ENCODE results near the gene TLN1. TPM values are rescaled to one million over a fixed set of nuclear protein-coding genes. Genes with fewer than 3 reads are reported as not detected.

The TLN1 gene
- total RNA-seq, 2 donors from 2014 or later, result 117 to 123 TPM

DNA sequence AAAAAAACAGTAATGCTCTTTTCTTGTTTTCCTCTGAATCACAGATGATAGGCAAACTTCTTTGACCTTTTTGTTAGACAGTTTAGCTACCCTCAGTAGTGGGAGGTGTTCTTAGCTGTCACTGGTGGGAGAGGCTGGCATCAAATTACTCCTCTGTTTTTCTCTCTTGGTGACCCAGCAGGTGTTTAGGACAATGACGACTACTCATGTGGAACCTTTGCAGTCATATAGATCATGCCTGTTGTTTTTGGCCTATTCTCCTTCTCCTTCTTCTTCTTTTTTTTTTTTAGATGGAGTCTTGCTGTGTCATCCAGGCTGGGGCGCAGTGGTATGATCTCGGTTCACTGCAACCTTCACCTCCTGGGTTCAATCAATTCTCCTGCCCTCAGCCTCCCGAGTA is 44.0 kb upstream of the TLN1 start:
- TF ChIP-seq CTCF (conservative IDR thresholded peaks at IDR 0.05), result no peak
- no peak overlapping the region for H3K27ac Mint-ChIP-seq
- H3K9me3 Mint-ChIP-seq, result no peaks in the 10 kb centered on the region
- Histone ChIP-seq H3K9ac (ENCODE audit: extremely low read depth, low read length, poor library complexity, severe bottlenecking) (no peak overlapping the region), H3K27me3 (ENCODE audit: control insufficient read depth, insufficient read depth, low read length, poor library complexity, severe bottlenecking) (no peaks in the 10 kb centered on the region), H3K4me1 (ENCODE audit: control insufficient read depth, insufficient read depth, low read length) (no peaks in the 10 kb centered on the region), H3K27ac (ENCODE audit: low read depth, low read length) (no peak overlapping the region), H3K9me3 (ENCODE audit: control insufficient read depth, low read length) (no peaks in the 10 kb centered on the region), H3K4me3 (ENCODE audit: low read length) (no peak overlapping the region), H3K36me3 (ENCODE audit: control insufficient read depth, insufficient read depth, low read length) (no peaks in the 10 kb centered on the region)
- H3K4me1 Mint-ChIP-seq, result peaks cover 14% of the 10 kb centered on the region
- H3K4me3 Mint-ChIP-seq, result no peak overlapping the region
- WGBS, 2 experiments (ENCODE audit: insufficient coverage in 1 of 2, insufficient read length in 1 of 2), result 66 to 89% methylated on average over 4 of the region's 4 CpGs
- no peak for DNase-seq
- no peaks in the 10 kb centered on the region for H3K27me3 Mint-ChIP-seq (ENCODE audit: insufficient read depth)
- H3K36me3 Mint-ChIP-seq (ENCODE audit: low read depth), result peaks cover 8% of the 10 kb centered on the region

- Histone ChIP-seq H3K4me1 (ENCODE audit: control insufficient read depth, insufficient read depth, low read length) (no peaks in the 10 kb centered on the region), H3K36me3 (ENCODE audit: control insufficient read depth, insufficient read depth, low read length) (no peaks in the 10 kb centered on the region), H3K4me3 (ENCODE audit: low read length) (no peak overlapping the region), H3K9ac (ENCODE audit: extremely low read depth, low read length, poor library complexity, severe bottlenecking) (no peak overlapping the region), H3K27me3 (ENCODE audit: control insufficient read depth, insufficient read depth, low read length, poor library complexity, severe bottlenecking) (no peaks in the 10 kb centered on the region), H3K27ac (ENCODE audit: low read depth, low read length) (no peak overlapping the region), H3K9me3 (ENCODE audit: control insufficient read depth, low read length) (no peaks in the 10 kb centered on the region)
- TF ChIP-seq CTCF (conservative IDR thresholded peaks at IDR 0.05), result no peak
- Mint-ChIP-seq H3K27me3 (ENCODE audit: insufficient read depth) (no peaks in the 10 kb centered on the region), H3K9me3 (no peaks in the 10 kb centered on the region), H3K4me1 (peaks cover 14% of the 10 kb centered on the region), H3K36me3 (ENCODE audit: low read depth) (peaks cover 2% of the 10 kb centered on the region), H3K4me3 (no peak overlapping the region), H3K27ac (peak overlapping the region; percentile 70)
- no peak for DNase-seq
- 47 to 70% methylated on average over 2 to 7 of the region's 7 CpGs for WGBS, 2 experiments (ENCODE audit: insufficient coverage in 1 of 2, insufficient read length in 1 of 2)
Measured at GRCh38 chr9:35774907-35775635, 43.1 kb upstream of the TLN1 start.

DNA sequence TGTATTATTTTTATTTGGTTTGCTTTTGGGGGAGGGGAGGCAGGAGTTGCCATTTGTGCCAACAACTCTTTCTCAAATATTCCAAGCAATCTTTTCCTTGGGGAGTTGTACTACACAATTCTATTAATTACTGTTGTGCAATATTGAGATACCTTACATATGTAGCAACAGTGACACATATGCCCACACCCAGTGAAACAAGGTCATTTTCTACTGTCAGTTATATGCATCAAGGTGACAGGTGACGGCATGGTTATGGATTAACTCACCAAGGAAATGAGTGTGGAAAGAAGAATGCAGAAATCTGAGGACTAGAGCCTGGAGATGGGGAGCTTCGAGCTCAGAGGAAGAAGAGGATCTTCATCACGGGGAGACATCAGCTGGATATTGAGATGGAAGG is 39.9 kb upstream of the TLN1 start:
- no peak for DNase-seq
- H3K4me3 Mint-ChIP-seq, result no peak overlapping the region
- WGBS, 2 experiments (ENCODE audit: insufficient coverage in 1 of 2, insufficient read length in 1 of 2), result 91 to 92% methylated on average over 3 of the region's 3 CpGs
- no peaks in the 10 kb centered on the region for H3K9me3 Mint-ChIP-seq
- Histone ChIP-seq H3K4me1 (ENCODE audit: control insufficient read depth, insufficient read depth, low read length) (no peaks in the 10 kb centered on the region), H3K27ac (ENCODE audit: low read depth, low read length) (no peak overlapping the region), H3K27me3 (ENCODE audit: control insufficient read depth, insufficient read depth, low read length, poor library complexity, severe bottlenecking) (no peaks in the 10 kb centered on the region), H3K9me3 (ENCODE audit: control insufficient read depth, low read length) (no peaks in the 10 kb centered on the region), H3K36me3 (ENCODE audit: control insufficient read depth, insufficient read depth, low read length) (no peaks in the 10 kb centered on the region), H3K4me3 (ENCODE audit: low read length) (no peak overlapping the region), H3K9ac (ENCODE audit: extremely low read depth, low read length, poor library complexity, severe bottlenecking) (no peak overlapping the region)
- no peak overlapping the region for H3K27ac Mint-ChIP-seq
- H3K27me3 Mint-ChIP-seq (ENCODE audit: insufficient read depth), result no peaks in the 10 kb centered on the region
- H3K4me1 Mint-ChIP-seq, result peaks cover 14% of the 10 kb centered on the region
- no peaks in the 10 kb centered on the region for H3K36me3 Mint-ChIP-seq (ENCODE audit: low read depth)
- TF ChIP-seq CTCF (conservative IDR thresholded peaks at IDR 0.05), result no peak
